GM19023 (cell line): ENCODE measurements around the gene HSDL2.
"Not testable (repeated sequence)": the region's sequence is repeated elsewhere in the genome, so short reads cannot be mapped to it uniquely, and the experiment has no call there.

ENCODE experiments used
- ATAC-seq: cut with Tn5 transposase; IDR thresholded peaks from one replicate; pipeline ENCODE4 v1.9.1; 2021; ENCODE audit warnings: mild to moderate bottlenecking, moderate library complexity; ENCODE audit not compliant: unreplicated experiment

The HSDL2 gene

GRCh38 chr9:112393146-112393545, 13.2 kb downstream of the HSDL2 start:
- ATAC-seq = not testable (repeated sequence)

GRCh38 chr9:112396416-112396815, 16.5 kb downstream of the HSDL2 start:
- ATAC-seq = no peak

- no peak for ATAC-seq
Observed at GRCh38 chr9:112396872-112397271, 17.0 kb downstream of the HSDL2 start.

GRCh38 chr9:112401175-112401815, 21.4 kb downstream of the HSDL2 start:
- no peak for ATAC-seq

GRCh38 chr9:112403614-112404201, 23.8 kb downstream of the HSDL2 start:
- no peak for ATAC-seq

- ATAC-seq = no peak
Observed at GRCh38 chr9:112404508-112404932, 24.6 kb downstream of the HSDL2 start.

GRCh38 chr9:112408275-112408674, 28.4 kb downstream of the HSDL2 start:
- no peak for ATAC-seq

- no peak for ATAC-seq
Observed at GRCh38 chr9:112408819-112409218, 28.9 kb downstream of the HSDL2 start.

- ATAC-seq = no peak
Observed at GRCh38 chr9:112409758-112410157, 29.9 kb downstream of the HSDL2 start.

- no peak for ATAC-seq
Observed at GRCh38 chr9:112411626-112412027, 31.7 kb downstream of the HSDL2 start.

GRCh38 chr9:112413728-112414127, 33.8 kb downstream of the HSDL2 start:
- not testable (repeated sequence) for ATAC-seq

- no peak for ATAC-seq
Observed at GRCh38 chr9:112420208-112420607, 40.3 kb downstream of the HSDL2 start.

GRCh38 chr9:112421771-112422222, 41.9 kb downstream of the HSDL2 start:
- no peak for ATAC-seq

GRCh38 chr9:112422417-112423148, 42.7 kb downstream of the HSDL2 start:
- ATAC-seq = no peak

GRCh38 chr9:112430006-112430522, 50.2 kb downstream of the HSDL2 start:
- no peak for ATAC-seq

- no peak for ATAC-seq
Observed at GRCh38 chr9:112433499-112434392, 53.8 kb downstream of the HSDL2 start.

GRCh38 chr9:112434487-112434886, 54.6 kb downstream of the HSDL2 start:
- no peak for ATAC-seq

- no peak for ATAC-seq
Observed at GRCh38 chr9:112437406-112437805, 57.5 kb downstream of the HSDL2 start.

- no peak for ATAC-seq
Observed at GRCh38 chr9:112439171-112439570, 59.3 kb downstream of the HSDL2 start.

GRCh38 chr9:112439825-112440224, 59.9 kb downstream of the HSDL2 start:
- no peak for ATAC-seq

- no peak for ATAC-seq
Observed at GRCh38 chr9:112443200-112443599, 63.3 kb downstream of the HSDL2 start.
